ENCODE measurements around the gene GPR37L1.

GRCh38 chr1:202135221-202135721 is 12.6 kb downstream of the GPR37L1 start:
- no peak for TF ChIP-seq KLF5 (IDR thresholded peaks at IDR 0.05; ENCODE audit: partially characterized antibody)
- TF ChIP-seq IRF3 (IDR thresholded peaks at IDR 0.05): no peak
- no peak for TF ChIP-seq ZNF217 (IDR thresholded peaks at IDR 0.05)
- no peak; the same call in 1 of the 2 replicates for TF ChIP-seq POLR2A (IDR thresholded peaks at IDR 0.05; ENCODE audit: low read depth, low read length)
- TF ChIP-seq MXI1 (IDR thresholded peaks at IDR 0.05; ENCODE audit: low read depth, low read length): no peak
